Measurements from ENCODE around the gene SCG2.
"Not testable (repeated sequence)": the region's sequence is repeated elsewhere in the genome, so short reads cannot be mapped to it uniquely, and the experiment has no call there.

The SCG2 gene

DNA sequence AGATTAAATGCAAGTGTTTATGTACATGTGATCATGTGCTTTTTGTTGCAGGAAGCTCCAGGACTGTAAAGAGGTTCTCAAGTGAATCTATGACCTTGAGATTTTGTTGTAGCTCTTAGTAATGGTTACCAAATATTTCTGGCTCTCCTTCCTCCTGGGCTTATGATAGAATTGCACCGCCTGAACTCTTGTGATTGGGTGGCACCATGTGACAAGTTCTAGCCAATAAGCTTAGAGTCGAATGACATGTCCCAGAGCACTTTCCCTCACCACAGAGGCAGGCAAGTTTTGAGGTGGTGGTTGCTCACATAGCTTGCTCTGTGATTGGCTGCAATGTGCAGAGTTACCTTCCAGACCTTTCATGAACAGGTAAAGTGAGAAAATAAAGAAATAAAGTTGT is 8.9 kb upstream of the SCG2 start:
- DNase-seq = no peak

DNA sequence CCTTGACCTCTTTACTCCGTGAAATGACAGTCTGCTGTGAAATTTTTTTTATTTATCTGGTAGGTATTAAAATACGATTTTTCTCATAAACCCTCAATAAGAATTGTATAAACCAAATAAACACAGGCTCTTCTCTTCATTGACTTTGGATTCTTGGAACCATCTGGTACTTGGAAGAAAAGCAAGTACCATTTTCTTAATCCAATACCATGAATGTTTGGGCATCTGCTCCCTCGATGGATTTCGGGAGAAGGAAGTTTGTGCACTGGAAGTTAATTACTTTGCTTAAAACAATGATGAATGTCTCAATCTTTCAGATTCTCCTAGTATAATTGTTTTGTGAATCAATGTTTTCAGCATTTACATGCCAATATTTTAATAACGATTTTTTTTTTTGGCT is 5.3 kb upstream of the SCG2 start:
- DNase-seq = no peak

DNA sequence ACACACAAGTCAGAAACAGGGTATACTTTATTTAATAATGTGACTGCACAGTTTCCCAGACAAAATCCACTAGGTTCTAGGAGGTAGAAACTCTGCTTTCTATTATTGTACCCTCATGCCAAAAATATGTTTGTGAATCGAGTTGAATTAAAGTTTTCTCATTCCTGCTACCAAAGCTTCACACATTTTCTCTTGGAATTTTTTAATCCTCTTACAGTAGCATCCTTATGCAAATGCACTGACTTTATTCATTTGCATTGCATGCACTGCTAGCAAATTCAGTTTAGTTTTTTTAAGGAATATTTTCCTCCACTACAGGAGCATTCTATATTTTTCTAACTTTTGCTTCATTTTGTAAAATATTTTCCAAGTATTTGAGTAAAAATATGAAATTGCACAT is 4.8 kb upstream of the SCG2 start:
- DNase-seq = no peak

DNA sequence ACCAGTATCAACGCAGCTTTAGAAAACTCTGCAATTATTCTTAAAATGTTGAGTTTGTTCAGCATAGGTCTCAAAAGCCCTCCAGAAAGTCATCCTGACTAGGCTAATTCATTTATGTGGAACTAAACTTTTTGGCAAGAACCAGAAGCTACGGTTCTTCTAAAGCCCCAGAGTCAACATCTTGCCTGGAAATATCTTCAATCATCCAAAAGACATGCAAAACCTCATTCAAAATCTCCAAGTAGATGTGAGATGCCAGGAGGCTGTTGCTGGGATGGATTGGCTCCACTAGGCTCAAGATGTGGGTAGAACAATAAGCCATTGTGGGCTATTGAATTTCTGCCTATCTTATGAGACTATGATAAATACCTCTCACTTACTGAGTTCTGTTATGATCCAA is 2.1 kb upstream of the SCG2 start:
- no peak for DNase-seq

DNA sequence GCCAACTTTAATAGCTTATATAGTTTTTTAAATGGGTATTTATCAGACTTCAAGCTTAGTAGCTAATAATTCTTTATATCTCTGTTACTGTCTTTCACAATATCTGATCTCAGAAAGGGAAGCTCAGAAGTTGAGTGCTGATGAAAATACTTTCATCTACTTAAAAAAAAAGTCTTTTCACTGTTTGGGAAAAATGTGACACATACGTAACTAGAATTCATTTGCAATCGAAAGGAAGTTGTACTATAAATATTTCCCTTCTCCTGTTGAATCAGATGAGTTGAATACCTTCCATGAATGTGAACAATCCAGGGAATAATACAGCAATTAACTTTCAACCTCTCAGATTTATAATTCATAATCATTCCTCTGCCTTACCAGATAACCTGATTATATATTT is 811 bp upstream of the SCG2 start:
- peak; percentile 57 for DNase-seq

DNA sequence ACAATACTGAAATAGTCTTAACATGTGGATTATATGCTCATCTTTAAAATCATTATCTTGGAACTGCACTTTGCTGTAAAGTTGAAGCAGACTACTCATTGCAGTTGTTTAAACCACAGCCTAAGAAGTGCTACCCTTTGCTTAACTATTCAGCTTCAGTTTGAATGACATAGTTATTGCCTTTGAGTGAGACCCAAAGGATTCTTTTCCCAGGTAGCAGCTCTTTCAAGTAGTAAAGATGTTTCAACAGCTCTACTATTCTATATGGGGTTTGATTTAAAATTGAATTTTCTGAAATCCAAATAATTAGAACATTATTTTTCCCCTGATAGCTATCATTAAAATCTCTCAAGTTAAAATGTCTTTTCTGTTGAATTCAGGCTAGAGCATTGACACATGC is 1.1 kb downstream of the SCG2 start:
- no peak for DNase-seq

DNA sequence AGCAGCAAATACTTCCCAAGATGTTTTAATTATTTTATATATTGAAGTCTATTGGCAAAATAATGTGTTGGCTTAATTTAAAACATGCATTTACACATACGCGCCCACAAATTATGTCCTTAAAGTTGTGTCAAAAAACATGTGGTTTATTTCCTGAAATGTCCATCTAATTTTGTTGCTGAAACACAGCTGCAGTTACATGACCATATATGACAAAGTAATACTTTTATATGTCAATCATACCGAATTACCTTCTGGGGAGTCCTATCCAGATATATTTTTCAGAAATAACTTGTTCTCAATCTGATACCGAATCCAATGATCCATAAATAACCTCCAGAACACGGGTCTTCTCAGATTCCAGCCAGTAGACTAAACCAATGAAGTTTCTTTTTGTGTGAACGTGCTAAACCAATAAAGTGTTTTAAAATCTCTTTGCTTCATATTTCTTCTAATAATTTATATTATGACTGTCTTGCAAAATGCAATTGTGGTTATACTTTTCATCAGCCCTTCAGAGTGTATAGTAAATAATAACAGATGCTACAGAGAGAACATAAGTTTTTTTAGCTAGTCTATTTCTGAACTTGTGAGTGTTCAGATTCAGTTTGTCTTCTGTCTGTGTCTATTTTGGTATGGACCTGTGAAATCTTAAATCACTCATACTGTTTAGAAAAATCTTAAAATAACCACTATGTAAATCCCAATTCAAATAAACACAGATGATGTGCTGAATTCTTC is 2.4 kb downstream of the SCG2 start:
- no peak for DNase-seq

DNA sequence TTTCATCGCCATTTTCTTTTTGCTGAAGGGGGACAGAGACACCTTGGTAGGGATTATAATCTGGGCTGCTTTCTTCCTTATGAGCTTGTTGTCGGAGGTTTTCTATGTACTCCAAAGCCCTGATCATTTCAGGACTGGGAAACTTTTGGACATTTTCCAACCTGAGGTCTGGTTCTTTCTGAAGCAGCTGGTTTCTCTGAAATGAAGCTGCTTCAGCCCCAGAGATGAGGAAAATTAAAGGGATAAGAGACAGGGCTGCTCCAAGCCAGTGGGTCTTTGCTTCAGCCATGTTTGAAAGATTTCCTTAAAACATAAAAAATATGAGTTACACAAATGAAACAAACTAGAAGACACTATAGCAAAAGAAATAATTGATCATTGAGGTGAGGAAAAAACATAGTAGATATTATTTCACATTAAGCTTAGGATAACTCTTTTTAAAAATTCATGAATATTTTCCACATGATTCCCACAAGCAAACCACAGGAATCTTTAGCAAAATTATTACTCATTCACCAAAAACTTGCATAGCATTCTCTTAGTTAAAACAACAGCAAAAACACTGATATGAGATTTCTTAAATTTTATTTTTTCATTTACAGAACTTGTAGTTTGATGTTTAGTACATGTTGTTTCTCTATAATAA is 3.0 kb downstream of the SCG2 start:
- DNase-seq = no peak

DNA sequence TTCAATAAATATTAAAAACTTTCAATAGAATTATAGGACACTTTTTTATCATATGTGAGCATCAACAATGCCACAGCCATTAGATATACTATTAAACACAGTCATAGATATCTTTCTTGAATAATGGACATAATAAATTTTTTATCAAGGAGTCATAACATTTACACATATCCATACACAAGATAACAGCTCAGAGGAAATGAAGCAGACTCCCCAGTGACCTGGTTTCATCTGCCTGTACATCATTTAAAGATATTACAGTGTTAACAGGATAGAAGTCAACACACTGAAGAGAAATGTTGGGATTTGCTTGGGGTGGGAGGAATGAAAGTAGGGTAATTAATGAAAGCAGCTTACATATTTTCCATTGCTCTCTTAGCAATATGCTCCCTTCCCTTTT is 5.1 kb downstream of the SCG2 start:
- DNase-seq = no peak

DNA sequence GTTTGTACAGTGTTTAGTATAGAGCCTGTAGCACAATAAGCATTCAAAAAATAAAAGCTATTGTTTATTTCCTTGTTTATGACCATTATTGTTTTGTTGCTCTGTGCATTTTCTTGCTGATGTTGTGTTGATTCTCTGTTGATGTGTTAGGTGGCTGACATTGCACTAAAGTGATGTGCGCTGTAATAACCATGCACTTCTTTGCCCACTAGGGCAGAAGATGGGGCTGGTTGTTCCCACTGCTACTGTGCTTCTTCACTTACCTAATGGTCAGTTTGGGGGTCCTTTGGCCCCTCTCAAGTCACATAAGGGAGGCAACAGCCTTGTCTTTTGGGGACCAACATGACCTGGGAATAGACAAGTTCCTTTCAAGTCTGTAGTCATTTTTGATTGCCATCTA is 6.0 kb downstream of the SCG2 start:
- DNase-seq = no peak

DNA sequence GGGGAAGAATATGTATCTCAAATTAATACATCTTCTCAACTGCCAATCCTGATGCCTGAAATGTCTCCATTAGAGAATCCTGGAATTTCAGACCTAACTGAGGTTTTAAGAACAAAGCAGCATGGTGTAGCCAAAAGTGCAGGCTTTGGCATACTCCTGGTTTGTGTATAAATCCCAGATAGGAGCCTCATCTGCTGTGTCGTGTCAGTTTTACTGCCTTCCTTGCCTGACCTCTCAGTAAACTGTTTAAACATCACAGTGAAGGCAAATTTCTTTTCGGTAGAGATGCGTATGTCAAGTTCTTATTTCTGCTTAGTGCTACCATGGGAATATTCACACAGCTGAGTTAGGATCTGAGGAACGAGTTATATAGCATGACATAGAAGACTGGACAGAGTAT is 7.3 kb downstream of the SCG2 start:
- no peak for DNase-seq

DNA sequence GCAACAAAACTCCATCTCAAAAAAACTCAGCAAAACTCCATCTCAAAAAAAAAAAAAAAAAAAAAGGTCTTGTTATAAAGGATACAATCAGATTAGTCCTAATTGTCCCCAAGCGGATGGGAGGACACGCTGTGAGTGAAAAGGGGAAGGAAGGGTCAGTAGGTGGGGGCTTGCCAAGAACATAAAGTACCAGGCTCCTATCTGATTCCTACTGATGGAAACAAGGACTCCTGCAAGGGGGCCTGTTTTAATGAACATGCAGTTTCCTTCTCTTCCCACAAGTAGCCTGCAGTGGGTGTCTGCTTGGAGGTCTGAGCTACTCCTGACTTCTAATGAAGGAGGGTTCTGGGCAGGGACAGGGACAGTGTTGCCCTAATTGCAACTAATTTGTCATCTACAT is 7.9 kb downstream of the SCG2 start:
- DNase-seq = no peak

DNA sequence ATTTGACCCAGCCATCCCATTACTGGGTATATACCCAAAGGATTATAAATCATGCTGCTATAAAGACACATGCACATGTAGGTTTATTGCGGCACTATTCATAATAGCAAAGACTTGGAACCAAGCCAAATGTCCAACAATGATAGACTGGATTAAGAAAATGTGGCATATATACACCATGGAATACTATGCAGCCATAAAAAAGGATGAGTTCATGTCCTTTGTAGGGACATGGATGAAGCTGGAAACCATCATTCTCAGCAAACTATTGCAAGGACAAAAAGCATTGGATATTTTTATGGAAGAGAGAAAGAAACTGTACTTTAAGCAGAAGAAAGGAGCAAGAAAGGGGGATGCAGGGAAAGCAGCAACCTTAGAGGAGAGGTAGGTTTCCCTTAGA is 9.5 kb downstream of the SCG2 start:
- DNase-seq = not testable (repeated sequence)

DNA sequence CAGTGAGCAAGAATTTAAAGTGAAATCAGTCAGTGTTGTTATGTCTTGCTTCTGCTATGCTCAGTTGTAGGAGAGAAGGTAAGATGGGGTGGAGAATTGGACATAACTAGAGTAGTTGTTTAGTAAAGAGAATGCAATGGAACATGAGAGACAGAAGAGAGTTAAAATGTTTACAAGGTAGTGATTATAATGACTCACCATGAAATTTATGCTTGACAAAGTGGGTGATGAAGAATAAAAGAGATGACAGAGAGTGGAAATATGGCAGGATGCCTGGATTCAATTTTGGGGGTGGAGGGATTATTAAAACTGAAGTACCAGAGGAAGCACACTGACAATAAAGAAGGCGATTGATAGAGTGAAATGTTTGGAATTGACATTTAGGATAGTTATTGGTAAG is 10.6 kb downstream of the SCG2 start:
- peak; percentile 60 for DNase-seq

DNA sequence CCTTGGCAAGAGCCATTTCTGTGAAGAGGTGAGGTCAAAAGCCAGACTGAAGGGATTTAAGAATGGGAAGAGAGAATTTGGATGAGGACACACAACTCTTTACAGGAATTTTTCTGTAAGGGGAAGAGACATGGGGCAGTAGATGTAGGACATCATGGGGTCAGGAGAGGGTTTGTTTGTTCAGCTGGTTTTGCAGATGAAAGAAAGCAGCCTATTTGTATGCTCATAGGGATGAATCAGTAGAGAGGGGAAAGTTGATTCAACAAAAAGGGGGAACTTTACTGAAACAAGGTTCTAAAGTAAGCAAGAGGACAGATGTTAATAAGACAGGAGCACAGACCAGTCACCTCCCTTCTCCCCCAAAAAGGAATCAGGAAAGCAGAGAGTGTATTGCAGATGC is 11.2 kb downstream of the SCG2 start:
- DNase-seq = no peak

DNA sequence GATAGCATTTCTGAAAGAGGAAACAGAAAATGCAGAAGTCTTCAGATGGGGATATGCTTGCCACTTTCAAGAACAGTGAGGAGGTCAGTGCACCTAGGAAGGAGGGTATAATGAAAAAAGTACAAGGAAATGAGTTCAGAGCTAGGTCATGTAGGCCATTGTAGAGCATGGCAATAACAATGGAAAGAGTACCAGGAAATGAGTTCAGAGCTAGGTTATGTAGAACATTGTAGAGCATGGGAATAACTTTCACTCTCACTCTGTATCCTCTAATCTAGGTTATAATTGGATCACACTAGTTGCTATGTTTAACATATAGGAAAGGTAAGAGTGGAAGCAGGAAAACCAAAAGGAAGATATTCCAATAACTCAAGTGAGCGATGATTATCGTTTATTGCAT is 12.3 kb downstream of the SCG2 start:
- no peak for DNase-seq

DNA sequence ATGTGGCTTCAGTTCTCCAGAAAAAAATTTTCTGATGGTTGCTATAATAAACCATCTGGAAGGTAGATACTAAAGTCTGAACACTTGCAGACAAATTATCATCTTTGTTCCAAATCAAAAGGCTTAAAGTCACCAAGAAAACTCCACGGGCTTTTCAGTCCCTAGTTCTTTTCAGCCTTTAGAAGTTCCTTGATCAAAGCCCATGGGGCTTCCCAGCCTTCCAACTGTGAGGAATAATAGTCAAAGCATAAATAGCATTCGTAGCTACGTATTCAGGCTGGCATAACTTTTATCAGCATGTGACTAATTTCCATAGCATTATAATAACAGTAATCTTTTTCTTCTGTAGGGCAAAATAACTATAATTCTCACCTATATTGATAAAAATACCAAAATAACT is 13.9 kb downstream of the SCG2 start:
- DNase-seq = no peak

DNA sequence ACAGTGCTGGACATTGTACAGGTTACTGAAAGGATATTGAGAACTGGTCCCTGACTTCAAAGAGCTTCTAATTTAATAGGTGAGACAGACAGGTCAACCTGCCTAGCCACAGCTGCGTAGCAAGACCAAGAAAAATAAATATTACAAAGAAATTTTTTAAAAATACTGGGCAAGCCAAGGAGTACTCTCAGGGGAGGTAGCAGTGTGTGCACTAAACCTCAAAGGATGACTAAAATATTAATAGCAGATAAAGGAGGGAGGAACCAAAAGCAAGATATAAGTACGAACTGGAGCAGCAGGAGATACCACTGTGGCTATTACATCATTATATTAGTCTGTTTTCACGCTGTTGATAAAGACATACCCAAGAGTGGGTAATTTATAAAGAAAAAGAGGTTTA is 14.9 kb downstream of the SCG2 start:
- DNase-seq = no peak

DNA sequence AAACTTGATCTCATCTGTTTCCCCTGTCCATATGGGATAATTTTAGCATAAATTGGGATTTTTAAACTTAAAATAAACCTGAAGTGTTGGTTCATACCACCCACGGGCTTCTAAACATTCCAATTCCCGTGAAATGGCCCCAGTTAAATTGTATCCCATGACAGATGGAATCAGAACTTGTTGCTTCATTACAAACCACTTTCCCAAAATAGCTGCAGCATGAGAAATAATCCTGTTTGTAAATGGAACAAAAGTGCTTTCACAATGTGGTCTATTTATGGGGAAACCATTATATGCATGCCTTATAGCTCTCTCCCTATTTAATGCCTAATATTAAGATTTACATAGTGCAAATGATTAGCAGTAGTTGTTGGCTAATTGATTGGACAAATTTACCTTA is 15.9 kb downstream of the SCG2 start:
- DNase-seq = no peak

DNA sequence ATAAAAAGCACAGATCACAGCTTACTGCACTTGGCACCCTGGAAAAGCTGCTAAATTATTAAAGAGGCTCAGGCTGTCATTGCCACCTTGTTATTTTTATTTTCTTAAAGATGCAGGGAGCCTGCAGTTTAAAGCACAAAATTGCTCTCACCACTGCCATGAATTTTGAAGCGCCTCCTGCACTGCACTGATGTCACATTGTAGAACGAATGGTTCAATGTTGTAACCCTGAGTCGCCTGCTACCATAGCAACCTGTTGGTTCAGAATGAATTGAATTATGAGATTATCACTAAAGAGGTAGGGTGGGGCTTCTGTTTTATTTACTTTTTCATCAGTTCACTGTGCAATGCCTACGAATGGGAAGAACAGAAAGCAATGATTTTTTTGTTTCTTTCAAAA is 16.5 kb downstream of the SCG2 start:
- DNase-seq = peak; percentile 61

DNA sequence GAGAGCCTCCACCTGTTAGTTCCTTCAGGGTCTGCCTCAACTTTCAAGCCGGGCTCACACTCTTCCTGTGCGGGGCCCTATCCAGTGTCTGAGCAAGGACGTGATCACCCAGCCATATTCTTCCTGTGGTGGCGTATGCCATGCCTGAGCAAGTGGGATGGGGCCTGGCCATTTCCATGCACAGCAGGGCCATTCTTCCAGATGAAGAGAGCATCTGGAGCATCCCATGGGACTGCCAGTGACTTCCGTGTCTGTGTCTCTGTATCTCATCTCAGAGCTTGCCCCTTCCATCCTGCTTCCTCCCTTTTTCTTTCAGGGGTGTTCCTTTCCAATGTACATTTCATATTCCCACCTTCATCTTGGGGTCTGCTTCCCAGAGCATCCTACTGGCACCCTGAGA is 20.2 kb downstream of the SCG2 start:
- DNase-seq = no peak

DNA sequence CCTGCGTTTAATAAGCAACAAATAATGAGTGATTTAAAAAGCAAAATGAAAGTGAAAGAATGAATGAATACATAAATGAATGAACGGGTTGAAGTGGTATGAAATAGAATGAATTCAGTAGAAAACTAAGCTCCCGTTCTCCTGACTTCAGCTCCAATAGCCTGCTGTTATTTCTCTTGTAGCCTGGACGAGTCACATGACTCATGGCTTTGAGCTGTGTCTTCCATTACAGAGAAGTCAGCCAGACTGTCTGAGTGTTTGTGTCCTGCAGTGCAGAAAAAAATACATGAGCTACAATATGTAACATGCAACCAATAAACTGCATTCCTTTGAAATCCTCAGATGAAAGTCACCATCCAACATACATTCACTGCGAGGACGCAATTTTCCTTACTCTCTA is 21.2 kb downstream of the SCG2 start:
- no peak for DNase-seq

DNA sequence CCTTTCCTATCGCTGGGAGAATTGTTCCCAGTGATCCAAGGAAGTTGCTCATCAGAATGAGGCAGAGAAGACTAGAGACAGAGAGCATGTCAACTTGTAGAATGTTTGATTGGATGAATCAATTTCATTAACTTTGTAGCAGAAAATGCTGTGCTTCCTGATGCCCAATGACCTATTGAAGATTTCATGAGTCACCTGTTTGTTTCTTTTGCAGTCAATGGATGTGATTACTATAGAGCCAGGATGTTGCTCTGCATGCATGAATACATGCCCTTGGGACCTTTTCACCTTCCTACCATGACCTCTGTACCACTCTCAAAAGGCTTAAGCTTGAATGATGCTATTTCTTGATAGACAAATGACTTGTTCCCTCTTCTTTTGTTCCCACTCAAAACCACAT is 23.3 kb downstream of the SCG2 start:
- no peak for DNase-seq

DNA sequence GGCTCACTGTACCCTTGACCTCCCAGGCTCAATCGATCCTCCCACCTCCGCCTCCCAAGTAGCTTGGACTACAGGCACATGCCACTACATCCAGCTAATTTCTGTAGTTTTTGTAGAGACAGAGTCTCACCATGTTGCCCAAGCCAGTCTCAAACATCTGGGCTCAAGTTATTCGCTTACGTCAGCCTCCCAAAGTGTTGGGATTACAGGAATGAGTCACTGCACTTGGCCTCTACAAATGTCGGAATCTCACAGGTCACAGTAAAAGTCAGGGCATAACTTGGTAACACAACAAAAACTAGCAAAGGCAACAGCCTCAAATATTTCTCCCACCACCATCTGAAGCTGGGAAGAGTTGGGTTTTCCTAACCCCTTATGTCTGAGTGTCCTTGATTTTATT is 25.3 kb downstream of the SCG2 start:
- DNase-seq = no peak

DNA sequence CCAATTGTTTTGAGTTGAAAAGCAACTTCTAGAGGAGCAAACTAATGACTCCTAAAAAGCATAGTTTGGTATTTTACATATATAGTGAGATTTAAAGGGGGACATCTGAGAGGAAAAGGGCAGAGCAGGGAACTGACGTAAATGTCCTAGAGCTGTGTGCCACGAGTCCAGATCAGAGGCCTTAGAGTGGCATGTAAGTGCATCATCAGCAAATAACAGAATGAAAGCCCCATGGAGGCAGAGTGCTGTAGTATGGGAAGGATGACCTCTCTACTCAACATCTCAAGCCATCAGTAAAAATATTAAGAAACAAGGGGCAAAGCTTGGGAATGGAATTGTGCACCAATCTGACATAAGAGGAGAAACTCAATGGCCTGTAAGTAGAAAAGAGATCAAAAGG is 31.4 kb downstream of the SCG2 start:
- DNase-seq = no peak

All from DMS79 treated with DMSO at 0.1 percent for 48 hours (cell line).